ENCODE measurements around the gene KAT6B.

DNA sequence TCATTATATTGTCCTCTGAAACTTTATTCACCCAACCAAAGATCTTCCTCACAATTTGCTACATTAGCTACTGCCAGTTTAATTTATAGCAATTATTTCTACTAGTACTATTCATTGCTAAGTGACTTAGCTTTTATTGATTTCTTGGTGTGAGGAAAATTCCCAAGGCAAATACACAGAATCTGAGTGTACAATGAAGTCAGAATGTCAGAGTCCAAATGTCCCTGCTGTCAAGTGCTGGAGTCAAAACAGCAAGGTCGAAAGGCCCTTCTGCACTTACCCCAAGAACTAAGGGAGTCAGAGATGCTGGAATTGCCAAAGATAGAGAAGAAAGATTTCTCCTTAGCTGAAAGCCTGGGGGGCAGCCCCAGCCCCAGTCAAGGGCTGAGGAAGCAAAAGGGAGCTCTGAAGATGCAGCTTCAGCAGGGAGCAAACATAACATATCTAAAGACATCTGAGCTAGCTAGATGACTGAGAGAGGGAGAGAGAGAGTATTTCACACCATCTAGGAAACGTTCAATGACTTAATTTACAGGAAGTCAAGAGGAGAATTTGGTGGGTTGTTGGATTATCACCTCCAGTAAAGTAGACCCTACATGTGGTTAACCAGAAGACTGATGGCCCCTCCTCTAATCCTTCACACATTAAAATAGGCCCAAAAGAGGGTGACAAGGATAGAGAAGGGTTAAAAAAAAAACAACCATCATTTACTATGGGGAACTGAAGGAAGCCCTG lies 248.5 kb downstream of the KAT6B start:
- TF ChIP-seq, protein P1, sequence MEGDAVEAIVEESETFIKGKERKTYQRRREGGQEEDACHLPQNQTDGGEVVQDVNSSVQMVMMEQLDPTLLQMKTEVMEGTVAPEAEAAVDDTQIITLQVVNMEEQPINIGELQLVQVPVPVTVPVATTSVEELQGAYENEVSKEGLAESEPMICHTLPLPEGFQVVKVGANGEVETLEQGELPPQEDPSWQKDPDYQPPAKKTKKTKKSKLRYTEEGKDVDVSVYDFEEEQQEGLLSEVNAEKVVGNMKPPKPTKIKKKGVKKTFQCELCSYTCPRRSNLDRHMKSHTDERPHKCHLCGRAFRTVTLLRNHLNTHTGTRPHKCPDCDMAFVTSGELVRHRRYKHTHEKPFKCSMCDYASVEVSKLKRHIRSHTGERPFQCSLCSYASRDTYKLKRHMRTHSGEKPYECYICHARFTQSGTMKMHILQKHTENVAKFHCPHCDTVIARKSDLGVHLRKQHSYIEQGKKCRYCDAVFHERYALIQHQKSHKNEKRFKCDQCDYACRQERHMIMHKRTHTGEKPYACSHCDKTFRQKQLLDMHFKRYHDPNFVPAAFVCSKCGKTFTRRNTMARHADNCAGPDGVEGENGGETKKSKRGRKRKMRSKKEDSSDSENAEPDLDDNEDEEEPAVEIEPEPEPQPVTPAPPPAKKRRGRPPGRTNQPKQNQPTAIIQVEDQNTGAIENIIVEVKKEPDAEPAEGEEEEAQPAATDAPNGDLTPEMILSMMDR (IDR thresholded peaks at IDR 0.05): no peak
- no peak for TF ChIP-seq POLR2AphosphoS5 (IDR thresholded peaks at IDR 0.05; ENCODE audit: insufficient read depth in 1 of 2, low read depth in 1 of 2)
- TF ChIP-seq POLR2A (IDR thresholded peaks at IDR 0.05): no peak

Measured in vagina (tissue), 2 donors.